ENCODE measurements around the gene DTNB. TPM values are rescaled to one million over a fixed set of nuclear protein-coding genes. Genes with fewer than 3 reads are reported as not detected.
A peak's percentile ranks its signal among the peaks of the same experiment; 100 is the strongest.
"Not testable (repeated sequence)": the region's sequence is repeated elsewhere in the genome, so short reads cannot be mapped to it uniquely, and the experiment has no call there.

The DTNB gene
- total and polyA plus RNA-seq, 8 donors = 10.5 to 70.0 (median 33.7) TPM

DNA sequence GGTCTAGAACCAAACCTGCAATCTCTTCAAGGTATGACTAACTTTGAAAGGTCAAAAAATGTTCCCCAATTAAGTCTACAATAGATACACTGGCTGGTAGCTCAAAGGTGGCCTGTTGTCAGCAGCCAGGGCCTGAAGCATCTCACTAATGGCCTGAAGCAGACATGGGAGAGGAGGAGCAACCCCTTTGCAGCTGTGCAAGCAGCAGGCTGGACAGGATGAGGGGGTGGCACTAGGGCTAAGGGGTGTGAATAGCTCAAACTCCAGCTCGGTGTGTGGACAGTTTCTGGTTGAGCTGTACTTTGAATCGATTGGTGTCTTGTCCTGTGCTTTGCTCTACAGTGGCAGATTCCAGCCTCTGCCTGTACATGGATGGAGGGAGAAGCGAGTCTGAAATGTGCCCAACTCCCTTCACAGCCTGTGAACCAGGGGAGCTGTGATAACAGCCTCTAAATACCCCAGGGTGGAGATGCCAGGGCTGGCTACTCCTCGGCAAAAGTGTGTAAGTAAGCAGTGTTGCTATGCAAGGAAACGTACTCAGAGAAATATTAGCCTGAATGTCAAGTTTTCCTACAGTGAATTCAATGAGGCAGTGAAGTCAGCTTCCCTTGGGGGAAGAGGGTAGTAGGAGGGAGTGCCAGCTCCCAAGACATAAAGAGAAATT, 34.7 kb upstream of the DTNB start:
- intact Hi-C loops (cut with DNase I; ENCODE audit: low total_unique reads) = no loop called here
- DNase-seq = no peak
- H3K36me3 ChIP-seq = no peaks in the 10 kb centered on the region
- no peak overlapping the region for H3K4me3 ChIP-seq
- peaks cover 0 to 9% (median 0%) of the 10 kb centered on the region in 3 donors for H3K27me3 ChIP-seq
- 58 to 75% (median 59%) methylated on average over 5 of the region's 5 CpGs for WGBS, 5 donors
- TF ChIP-seq, protein P1, sequence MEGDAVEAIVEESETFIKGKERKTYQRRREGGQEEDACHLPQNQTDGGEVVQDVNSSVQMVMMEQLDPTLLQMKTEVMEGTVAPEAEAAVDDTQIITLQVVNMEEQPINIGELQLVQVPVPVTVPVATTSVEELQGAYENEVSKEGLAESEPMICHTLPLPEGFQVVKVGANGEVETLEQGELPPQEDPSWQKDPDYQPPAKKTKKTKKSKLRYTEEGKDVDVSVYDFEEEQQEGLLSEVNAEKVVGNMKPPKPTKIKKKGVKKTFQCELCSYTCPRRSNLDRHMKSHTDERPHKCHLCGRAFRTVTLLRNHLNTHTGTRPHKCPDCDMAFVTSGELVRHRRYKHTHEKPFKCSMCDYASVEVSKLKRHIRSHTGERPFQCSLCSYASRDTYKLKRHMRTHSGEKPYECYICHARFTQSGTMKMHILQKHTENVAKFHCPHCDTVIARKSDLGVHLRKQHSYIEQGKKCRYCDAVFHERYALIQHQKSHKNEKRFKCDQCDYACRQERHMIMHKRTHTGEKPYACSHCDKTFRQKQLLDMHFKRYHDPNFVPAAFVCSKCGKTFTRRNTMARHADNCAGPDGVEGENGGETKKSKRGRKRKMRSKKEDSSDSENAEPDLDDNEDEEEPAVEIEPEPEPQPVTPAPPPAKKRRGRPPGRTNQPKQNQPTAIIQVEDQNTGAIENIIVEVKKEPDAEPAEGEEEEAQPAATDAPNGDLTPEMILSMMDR (IDR thresholded peaks at IDR 0.05) = no peak
- TF ChIP-seq POLR2AphosphoS5 (IDR thresholded peaks at IDR 0.05) (no peak), POLR2A (IDR thresholded peaks at IDR 0.05) (no peak), EP300 (IDR thresholded peaks at IDR 0.05) (no peak)
- H3K9me3 ChIP-seq = no peaks in the 10 kb centered on the region
- H3K4me1 ChIP-seq = peaks cover 0 to 11% (median 5%) of the 10 kb centered on the region in 4 donors
- no peak overlapping the region for H3K27ac ChIP-seq

DNA sequence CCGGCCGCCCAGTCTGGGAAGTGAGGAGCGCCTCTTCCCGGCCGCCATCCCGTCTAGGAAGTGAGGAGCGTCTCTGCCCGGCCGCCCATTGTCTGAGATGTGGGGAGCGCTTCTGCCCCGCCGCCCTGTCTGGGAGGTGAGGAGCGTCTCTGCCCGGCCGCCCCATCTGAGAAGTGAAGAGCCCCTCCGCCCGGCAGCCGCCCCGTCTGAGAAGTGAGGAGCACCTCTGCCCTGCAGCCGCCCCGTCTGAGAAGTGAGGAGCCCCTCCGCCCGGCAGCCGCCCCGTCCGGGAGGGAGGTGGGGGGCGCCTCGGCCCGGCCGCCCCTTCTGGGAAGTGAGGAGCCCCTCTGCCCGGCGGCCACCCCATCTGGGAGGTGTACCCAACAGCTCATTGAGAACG, 32.2 kb upstream of the DTNB start:
- H3K4me3 ChIP-seq; H3K36me3 ChIP-seq; H3K9me3 ChIP-seq; DNase-seq; H3K27ac ChIP-seq; H3K27me3 ChIP-seq; intact Hi-C loops (cut with DNase I; ENCODE audit: low total_unique reads); H3K4me1 ChIP-seq: not testable (repeated sequence)
- 92 to 96% (median 95%) methylated on average over 18 to 33 of the region's 33 CpGs for WGBS, 5 donors

DNA sequence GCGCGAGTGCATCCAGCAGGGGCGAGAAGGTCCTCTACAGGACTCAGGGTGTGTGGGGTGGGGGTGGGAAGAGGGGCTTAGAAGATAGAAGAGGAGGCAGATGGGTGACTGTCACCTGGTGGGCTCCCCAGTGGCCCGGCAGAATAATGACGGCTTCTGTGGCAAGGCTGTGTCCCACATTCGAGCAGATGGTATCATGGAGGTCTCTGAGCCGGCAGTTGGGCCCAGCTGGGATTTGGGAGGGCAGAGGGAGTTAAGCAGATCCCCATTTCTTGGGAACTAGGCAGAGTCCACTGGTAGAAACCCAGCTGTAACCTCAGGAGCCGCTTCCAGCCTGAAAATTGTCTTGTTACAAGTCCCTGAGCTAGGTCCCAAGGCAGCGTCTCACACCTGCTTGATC, 28.4 kb upstream of the DTNB start:
- intact Hi-C loops (cut with DNase I; ENCODE audit: low total_unique reads) = no loop called here
- WGBS, 5 donors = 89 to 92% (median 90%) methylated on average over 9 of the region's 9 CpGs
- TF ChIP-seq, protein P1 (IDR thresholded peaks at IDR 0.05) = no peak
- TF ChIP-seq POLR2AphosphoS5 (IDR thresholded peaks at IDR 0.05) (no peak), POLR2A (IDR thresholded peaks at IDR 0.05) (no peak), EP300 (IDR thresholded peaks at IDR 0.05) (no peak)
- DNase-seq = no peak
- H3K9me3 ChIP-seq = no peaks in the 10 kb centered on the region
- no peaks in the 10 kb centered on the region for H3K27me3 ChIP-seq
- H3K36me3 ChIP-seq = no peaks in the 10 kb centered on the region
- H3K4me1 ChIP-seq = peaks cover 0 to 29% (median 9%) of the 10 kb centered on the region in 4 donors
- no peak overlapping the region for H3K4me3 ChIP-seq
- H3K27ac ChIP-seq = no peak overlapping the region

DNA sequence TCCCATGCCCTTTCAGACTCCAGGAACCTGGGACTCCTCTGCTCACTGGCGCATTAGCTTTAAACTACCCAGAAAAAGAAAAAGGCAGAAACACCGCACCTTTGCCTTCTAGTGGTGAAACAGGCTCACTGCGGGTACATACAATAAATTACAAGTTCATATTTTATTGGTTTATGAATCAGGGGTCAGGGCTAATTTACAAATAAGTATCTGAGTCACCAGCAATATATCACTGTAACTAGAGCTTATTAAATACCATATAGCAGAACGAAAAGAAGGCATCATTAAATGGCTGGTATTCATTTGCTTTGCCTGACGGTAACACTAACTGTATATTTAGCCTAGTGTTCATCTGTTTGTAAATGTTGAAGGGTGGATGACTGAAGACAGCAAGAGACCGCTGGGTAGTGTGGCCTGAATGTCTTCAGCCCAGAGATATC, 26.9 kb upstream of the DTNB start:
- TF ChIP-seq POLR2A (IDR thresholded peaks at IDR 0.05) (no peak), EP300 (IDR thresholded peaks at IDR 0.05) (no peak), POLR2AphosphoS5 (IDR thresholded peaks at IDR 0.05) (no peak)
- TF ChIP-seq, protein P1 (IDR thresholded peaks at IDR 0.05) = peak in 5 of 7 experiments; percentile 46 to 72 (median 64)
- WGBS, 5 donors = 19 to 26% (median 22%) methylated on average over 6 of the region's 6 CpGs
- H3K9me3 ChIP-seq = no peaks in the 10 kb centered on the region
- no peak overlapping the region for H3K4me3 ChIP-seq
- H3K27ac ChIP-seq = no peak overlapping the region
- peaks cover 0 to 29% (median 9%) of the 10 kb centered on the region in 4 donors for H3K4me1 ChIP-seq
- DNase-seq = peak in 1 of 2 donors; percentile 67
- intact Hi-C loops (cut with DNase I; ENCODE audit: low total_unique reads) = no loop called here
- no peaks in the 10 kb centered on the region for H3K27me3 ChIP-seq
- H3K36me3 ChIP-seq = no peaks in the 10 kb centered on the region

DNA sequence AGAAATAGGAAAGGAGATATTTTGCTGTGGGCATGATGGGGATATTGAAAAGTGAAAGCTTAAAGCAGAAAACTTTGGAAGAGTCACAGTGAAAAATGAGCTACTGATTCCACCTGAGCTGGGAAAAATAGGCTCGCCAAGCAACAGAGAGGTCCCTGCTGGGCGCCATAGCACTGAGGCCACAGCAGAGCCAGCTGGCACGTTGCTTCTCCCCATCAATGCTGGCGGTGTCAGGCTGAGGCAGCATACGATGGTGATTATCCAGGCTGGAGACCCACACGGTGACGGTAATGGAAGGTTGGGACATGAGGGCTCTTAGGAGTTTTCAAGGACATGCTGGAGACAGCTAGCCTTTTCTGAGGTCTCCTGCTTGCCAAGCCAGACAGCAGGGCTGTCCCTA, 25.8 kb upstream of the DTNB start:
- WGBS, 5 donors = 80 to 88% (median 85%) methylated on average over 7 of the region's 7 CpGs
- no peak for DNase-seq
- Histone ChIP-seq H3K27ac (no peak overlapping the region), H3K4me1 (peaks cover 0 to 29% (median 9%) of the 10 kb centered on the region in 4 donors), H3K4me3 (no peak overlapping the region), H3K36me3 (no peaks in the 10 kb centered on the region), H3K27me3 (no peaks in the 10 kb centered on the region), H3K9me3 (no peaks in the 10 kb centered on the region)
- intact Hi-C loops (cut with DNase I; ENCODE audit: low total_unique reads) = no loop called here
- TF ChIP-seq EP300 (IDR thresholded peaks at IDR 0.05) (no peak), POLR2A (IDR thresholded peaks at IDR 0.05) (no peak), POLR2AphosphoS5 (IDR thresholded peaks at IDR 0.05) (no peak)
- TF ChIP-seq, protein P1 (IDR thresholded peaks at IDR 0.05) = no peak
